Measurements from ENCODE around the gene CATSPER4.

Gene CATSPER4

DNA sequence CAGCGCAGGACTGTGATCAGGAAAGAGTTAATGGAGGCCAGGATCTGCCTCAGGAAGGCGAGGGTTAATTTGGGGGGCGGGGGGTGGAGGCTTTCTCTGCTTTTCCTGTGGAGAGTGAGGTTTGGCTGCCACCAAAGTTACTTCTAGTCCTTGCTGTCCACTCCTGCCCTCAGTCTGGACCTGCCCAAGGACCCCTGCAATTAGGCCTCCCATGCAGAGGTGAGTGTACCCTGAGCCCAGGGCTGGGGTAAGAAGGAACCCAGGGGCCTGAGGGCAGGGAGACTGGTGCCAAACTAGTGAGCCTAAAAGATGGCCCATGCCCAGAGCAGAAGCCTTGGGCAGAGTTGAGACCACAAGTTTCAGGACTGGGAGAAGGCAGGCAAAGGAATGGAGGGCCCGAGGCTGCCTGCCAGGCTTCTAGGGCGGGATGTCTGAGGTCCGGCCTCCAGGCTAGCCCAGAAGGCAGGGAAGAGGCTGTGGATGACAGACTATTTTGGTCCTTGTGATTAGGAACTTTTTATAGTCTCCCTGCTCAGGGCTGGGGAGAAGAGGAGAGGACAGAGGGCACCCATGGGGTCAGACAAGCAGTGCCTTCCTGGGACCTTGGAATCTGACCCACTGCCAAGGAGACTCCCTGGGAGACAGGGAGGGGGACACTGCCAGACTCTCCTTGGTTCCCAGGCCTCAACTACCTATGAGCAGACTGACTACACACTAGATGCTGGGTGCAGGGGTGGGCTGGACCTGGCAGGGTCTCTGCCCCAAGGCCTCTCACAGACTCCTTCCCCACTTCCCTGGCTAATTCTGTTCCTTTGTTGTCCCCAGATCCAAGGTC, 31.3 kb upstream of the CATSPER4 start, which contains the start of gene FAM110D:
TSS of gene FAM110D (plus strand) at position 172 of the 835 bp plus-strand sequence. CDS start 2,213 bp downstream, outside the sequence.
- no peaks in the 10 kb centered on the region for H3K9me3 Mint-ChIP-seq
- no peak for DNase-seq
- H3K27me3 Mint-ChIP-seq (ENCODE audit: low read depth, poor library complexity) = peaks cover 14% of the 10 kb centered on the region
- H3K4me1 Mint-ChIP-seq = peaks cover 67% of the 10 kb centered on the region
- peak within 1 kb of the TSS; percentile 83 for H3K27ac Mint-ChIP-seq
- TF ChIP-seq, protein P1, sequence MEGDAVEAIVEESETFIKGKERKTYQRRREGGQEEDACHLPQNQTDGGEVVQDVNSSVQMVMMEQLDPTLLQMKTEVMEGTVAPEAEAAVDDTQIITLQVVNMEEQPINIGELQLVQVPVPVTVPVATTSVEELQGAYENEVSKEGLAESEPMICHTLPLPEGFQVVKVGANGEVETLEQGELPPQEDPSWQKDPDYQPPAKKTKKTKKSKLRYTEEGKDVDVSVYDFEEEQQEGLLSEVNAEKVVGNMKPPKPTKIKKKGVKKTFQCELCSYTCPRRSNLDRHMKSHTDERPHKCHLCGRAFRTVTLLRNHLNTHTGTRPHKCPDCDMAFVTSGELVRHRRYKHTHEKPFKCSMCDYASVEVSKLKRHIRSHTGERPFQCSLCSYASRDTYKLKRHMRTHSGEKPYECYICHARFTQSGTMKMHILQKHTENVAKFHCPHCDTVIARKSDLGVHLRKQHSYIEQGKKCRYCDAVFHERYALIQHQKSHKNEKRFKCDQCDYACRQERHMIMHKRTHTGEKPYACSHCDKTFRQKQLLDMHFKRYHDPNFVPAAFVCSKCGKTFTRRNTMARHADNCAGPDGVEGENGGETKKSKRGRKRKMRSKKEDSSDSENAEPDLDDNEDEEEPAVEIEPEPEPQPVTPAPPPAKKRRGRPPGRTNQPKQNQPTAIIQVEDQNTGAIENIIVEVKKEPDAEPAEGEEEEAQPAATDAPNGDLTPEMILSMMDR (IDR thresholded peaks at IDR 0.05) = no peak
- peak within 1 kb of the TSS; percentile 62 for H3K4me3 Mint-ChIP-seq
- H3K36me3 Mint-ChIP-seq (ENCODE audit: low read depth) = no peaks in the 10 kb centered on the region

DNA sequence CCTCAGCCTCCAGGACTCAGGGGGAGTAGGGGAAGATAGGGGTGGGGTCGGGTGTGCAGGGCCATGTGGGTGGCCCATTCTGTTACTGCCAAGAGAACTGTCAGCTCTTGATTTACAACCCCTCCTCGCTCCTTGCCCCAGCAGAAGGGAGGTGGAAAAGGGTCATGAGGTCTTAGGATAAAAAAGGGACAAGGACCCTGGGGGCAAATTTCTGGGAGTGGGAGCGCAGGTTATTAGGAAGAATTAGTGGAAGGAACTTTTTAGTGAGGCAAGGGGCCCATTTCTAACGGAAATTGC, 30.7 kb upstream of the CATSPER4 start:
- Mint-ChIP-seq H3K9me3 (no peaks in the 10 kb centered on the region), H3K27ac (peak overlapping the region; percentile 13), H3K4me1 (peaks cover 65% of the 10 kb centered on the region), H3K36me3 (ENCODE audit: low read depth) (no peaks in the 10 kb centered on the region), H3K27me3 (ENCODE audit: low read depth, poor library complexity) (peaks cover 17% of the 10 kb centered on the region), H3K4me3 (peak overlapping the region; percentile 62)
- peak; percentile 60 for DNase-seq
- TF ChIP-seq, protein P1 (IDR thresholded peaks at IDR 0.05) = no peak

DNA sequence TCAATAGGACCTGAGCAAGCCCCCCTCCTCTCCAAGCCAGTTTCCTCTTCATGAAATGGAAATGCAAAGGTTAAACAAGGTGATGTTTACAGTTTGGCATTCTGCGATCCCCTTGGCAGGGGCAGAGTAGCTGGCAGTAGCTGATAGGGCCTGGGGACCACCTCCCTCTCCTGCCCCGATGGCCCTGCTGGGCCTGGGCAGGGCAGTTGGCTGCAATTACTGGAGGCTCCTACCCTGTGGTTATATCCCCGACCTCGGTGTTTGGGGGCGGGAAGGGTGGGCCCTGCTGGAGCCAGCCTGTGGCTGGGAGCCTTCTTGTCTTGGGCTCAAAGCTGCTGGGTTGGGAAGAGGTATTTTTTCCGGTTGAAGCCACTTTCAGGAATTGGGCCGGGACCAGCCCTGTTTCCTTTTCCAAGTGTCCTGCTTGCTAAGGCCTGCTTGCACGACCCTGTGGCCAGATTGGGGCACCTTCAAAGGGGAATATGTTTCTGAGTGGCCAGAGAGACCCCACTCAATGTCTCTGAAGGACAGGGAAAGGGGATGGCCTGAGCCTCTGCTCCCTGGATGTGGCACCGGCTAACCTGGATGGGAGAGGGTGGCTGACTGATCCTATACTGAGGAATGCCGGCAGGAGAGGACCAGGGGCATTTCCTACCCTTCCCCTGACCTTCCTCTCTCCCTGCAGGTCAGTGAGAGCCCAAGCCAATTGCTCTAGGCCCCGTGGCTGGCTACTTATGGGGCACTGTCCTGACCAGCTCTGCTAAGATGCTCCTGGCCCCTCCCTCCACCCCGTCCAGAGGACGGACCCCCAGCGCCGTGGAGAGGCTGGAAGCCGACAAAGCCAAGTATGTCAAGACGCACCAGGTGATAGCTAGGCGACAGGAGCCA, 29.6 kb upstream of the CATSPER4 start:
- TF ChIP-seq, protein P1 (IDR thresholded peaks at IDR 0.05) = no peak
- Mint-ChIP-seq H3K4me3 (peak overlapping the region; percentile 66), H3K27ac (no peak overlapping the region), H3K9me3 (no peaks in the 10 kb centered on the region), H3K4me1 (peaks cover 65% of the 10 kb centered on the region), H3K27me3 (ENCODE audit: low read depth, poor library complexity) (peaks cover 20% of the 10 kb centered on the region), H3K36me3 (ENCODE audit: low read depth) (no peaks in the 10 kb centered on the region)
- no peak for DNase-seq

DNA sequence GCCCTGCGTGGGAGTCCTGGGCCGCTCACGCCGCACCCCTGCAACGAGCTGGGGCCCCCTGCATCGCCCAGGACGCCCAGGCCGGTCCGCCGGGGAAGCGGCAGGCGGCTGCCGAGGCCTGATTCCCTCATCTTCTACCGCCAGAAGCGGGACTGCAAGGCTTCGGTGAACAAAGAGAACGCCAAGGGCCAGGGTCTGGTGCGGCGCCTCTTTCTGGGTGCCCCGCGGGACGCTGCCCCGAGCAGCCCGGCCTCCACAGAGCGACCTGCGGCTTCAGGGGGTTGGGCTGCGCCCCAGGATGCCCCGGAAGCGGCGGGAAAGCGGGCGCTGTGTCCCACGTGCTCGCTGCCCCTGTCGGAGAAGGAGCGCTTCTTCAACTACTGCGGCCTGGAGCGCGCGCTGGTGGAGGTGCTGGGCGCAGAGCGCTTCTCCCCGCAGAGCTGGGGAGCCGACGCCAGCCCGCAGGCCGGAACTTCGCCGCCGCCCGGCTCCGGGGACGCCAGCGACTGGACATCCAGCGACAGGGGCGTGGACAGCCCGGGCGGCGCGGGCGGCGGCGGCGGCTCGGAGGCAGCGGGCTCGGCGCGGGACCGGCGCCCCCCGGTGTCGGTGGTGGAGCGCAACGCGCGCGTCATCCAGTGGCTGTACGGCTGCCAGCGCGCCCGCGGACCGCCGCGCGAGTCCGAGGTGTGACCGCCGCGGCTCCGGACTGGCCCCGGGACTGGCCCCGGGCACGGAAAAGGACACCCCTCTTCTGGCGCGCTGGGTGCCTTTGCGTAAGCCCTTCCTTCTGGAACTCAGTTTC, 28.8 kb upstream of the CATSPER4 start:
- no peaks in the 10 kb centered on the region for H3K9me3 Mint-ChIP-seq
- H3K27ac Mint-ChIP-seq = no peak overlapping the region
- H3K4me1 Mint-ChIP-seq = peaks cover 65% of the 10 kb centered on the region
- TF ChIP-seq, protein P1 (IDR thresholded peaks at IDR 0.05) = no peak
- H3K27me3 Mint-ChIP-seq (ENCODE audit: low read depth, poor library complexity) = peaks cover 23% of the 10 kb centered on the region
- DNase-seq = peak; percentile 83
- H3K4me3 Mint-ChIP-seq = peak overlapping the region; percentile 79
- H3K36me3 Mint-ChIP-seq (ENCODE audit: low read depth) = no peaks in the 10 kb centered on the region

DNA sequence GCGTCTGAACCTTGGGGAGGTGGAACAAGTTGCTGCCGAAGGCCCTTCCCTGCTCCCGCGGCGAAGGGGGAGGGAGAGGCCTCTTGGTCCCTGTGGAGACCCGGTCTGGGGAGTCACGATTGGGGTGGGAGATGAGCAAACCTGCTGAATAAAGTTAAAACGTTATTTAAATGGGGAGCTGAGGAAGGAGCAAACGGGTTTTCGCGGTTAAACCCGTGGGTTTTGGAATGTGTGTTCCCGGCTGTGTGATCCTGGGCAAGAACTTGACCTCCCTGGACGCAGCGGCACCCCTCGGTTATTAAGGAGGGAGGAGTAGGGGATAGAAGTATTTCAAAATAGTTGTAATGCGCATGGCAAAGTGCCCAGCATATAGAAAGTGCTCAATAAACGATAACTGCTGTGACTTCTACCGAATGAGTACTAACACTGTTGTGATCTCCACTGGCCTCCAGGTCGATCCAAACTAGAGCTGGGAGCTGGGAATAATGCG, 28.1 kb upstream of the CATSPER4 start:
- Mint-ChIP-seq H3K36me3 (ENCODE audit: low read depth) (no peaks in the 10 kb centered on the region), H3K4me3 (peak overlapping the region; percentile 79), H3K4me1 (peaks cover 68% of the 10 kb centered on the region), H3K27me3 (ENCODE audit: low read depth, poor library complexity) (peaks cover 24% of the 10 kb centered on the region), H3K27ac (no peak overlapping the region), H3K9me3 (no peaks in the 10 kb centered on the region)
- no peak for DNase-seq
- TF ChIP-seq, protein P1 (IDR thresholded peaks at IDR 0.05) = no peak
